ENCODE data around the gene DMC1.

DNA sequence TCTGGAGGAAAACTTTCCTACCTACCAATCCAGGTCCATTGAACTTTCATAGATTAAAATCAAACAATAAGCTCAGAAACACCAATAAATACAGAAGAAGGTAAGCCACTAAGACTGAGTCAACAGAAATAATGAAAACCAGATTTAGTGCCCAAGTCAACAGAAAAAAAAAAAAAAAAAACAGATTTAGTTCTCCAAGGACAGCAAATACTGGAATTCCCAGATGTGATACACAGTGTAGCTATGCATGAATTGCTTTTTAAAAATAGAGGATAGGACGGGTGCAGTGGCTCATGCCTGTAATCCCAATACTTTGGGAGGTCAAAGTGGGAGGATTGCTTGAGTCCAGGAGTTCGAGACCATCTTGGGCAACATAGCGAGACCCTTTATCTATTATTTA lies 15.7 kb downstream of the DMC1 start:
- TF ChIP-seq, protein P1, sequence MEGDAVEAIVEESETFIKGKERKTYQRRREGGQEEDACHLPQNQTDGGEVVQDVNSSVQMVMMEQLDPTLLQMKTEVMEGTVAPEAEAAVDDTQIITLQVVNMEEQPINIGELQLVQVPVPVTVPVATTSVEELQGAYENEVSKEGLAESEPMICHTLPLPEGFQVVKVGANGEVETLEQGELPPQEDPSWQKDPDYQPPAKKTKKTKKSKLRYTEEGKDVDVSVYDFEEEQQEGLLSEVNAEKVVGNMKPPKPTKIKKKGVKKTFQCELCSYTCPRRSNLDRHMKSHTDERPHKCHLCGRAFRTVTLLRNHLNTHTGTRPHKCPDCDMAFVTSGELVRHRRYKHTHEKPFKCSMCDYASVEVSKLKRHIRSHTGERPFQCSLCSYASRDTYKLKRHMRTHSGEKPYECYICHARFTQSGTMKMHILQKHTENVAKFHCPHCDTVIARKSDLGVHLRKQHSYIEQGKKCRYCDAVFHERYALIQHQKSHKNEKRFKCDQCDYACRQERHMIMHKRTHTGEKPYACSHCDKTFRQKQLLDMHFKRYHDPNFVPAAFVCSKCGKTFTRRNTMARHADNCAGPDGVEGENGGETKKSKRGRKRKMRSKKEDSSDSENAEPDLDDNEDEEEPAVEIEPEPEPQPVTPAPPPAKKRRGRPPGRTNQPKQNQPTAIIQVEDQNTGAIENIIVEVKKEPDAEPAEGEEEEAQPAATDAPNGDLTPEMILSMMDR (IDR thresholded peaks at IDR 0.05) = no peak
- TF ChIP-seq POLR2A (IDR thresholded peaks at IDR 0.05) = no peak
